Parathyroid adenoma (tissue), 2 donors: ENCODE results near the gene PRKCH.

Source experiments
- H2AFZ ChIP-seq: fragments of 300-600 bp; sonication (generic); one replicate; pipeline ENCODE4 v1.7.0; 2017; ENCODE audit warnings: antibody characterized with exemption, mild to moderate bottlenecking
- H3K27ac ChIP-seq: fragments of 300-600 bp; sonication (generic); one replicate; pipeline ENCODE4 v1.7.0; 2017
- H3K27me3 ChIP-seq: fragments of 300-600 bp; sonication (generic); one replicate; pipeline ENCODE4 v1.7.0; 2017; ENCODE audit warnings: low read length; ENCODE audit not compliant: control insufficient read depth, insufficient read depth
- H3K36me3 ChIP-seq: fragments of 300-600 bp; sonication (generic); one replicate; pipeline ENCODE4 v1.7.0; 2017; ENCODE audit warnings: low read length; ENCODE audit not compliant: control insufficient read depth, insufficient read depth
- H3K4me1 ChIP-seq: fragments of 300-600 bp; sonication (generic); one replicate; pipeline ENCODE4 v1.7.0; 2017; ENCODE audit warnings: control low read depth
- H3K4me2 ChIP-seq: fragments of 300-600 bp; sonication (generic); one replicate; pipeline ENCODE4 v1.7.0; 2017; ENCODE audit warnings: low read length
- H3K4me3 ChIP-seq: fragments of 300-600 bp; sonication (generic); one replicate; pipeline ENCODE4 v1.7.0; 2017; ENCODE audit warnings: low read depth, low read length
- H3K79me2 ChIP-seq: fragments of 300-600 bp; sonication (generic); one replicate; pipeline ENCODE4 v1.7.0; 2017; ENCODE audit warnings: control low read depth
- H3K9ac ChIP-seq: fragments of 300-600 bp; sonication (generic); one replicate; pipeline ENCODE4 v1.7.0; 2017; ENCODE audit warnings: mild to moderate bottlenecking
- H3K9me3 ChIP-seq: fragments of 300-600 bp; sonication (generic); one replicate; pipeline ENCODE4 v1.7.0; 2017; ENCODE audit warnings: low read length; ENCODE audit not compliant: control insufficient read depth
- CTCF ChIP-seq: fragments of 300-600 bp; sonication (generic); IDR thresholded peaks from one replicate; pipeline ENCODE4 v1.7.0; 2017; ENCODE audit warnings: antibody characterized with exemption, mild to moderate bottlenecking
- donor health status: primary hyperparathyroidism.

Gene PRKCH

GRCh38 chr14:61499991-61500390, 178.6 kb downstream of the PRKCH start:
- Histone ChIP-seq H3K79me2 (peaks cover 3% of the 10 kb centered on the region), H3K4me2 (no peak overlapping the region), H3K4me3 (no peak overlapping the region), H3K4me1 (peaks cover 11% of the 10 kb centered on the region), H3K9me3 (no peaks in the 10 kb centered on the region), H3K27me3 (no peaks in the 10 kb centered on the region), H3K9ac (no peak overlapping the region), H3K27ac (no peak overlapping the region), H3K36me3 (no peaks in the 10 kb centered on the region), H2AFZ (no peak overlapping the region)
- no peak for TF ChIP-seq CTCF

GRCh38 chr14:61501714-61502458, 180.5 kb downstream of the PRKCH start:
- Histone ChIP-seq H2AFZ (no peak overlapping the region), H3K4me3 (no peak overlapping the region), H3K4me2 (no peak overlapping the region), H3K9me3 (no peaks in the 10 kb centered on the region), H3K27me3 (no peaks in the 10 kb centered on the region), H3K27ac (no peak overlapping the region), H3K9ac (no peak overlapping the region), H3K36me3 (no peaks in the 10 kb centered on the region), H3K79me2 (no peaks in the 10 kb centered on the region), H3K4me1 (peaks cover 13% of the 10 kb centered on the region)
- no peak for TF ChIP-seq CTCF

GRCh38 chr14:61502459-61503093, 181.2 kb downstream of the PRKCH start:
- H3K4me3 ChIP-seq: no peak overlapping the region
- H3K9me3 ChIP-seq: no peaks in the 10 kb centered on the region
- H2AFZ ChIP-seq: no peak overlapping the region
- no peak overlapping the region for H3K4me2 ChIP-seq
- no peak overlapping the region for H3K9ac ChIP-seq
- peaks cover 13% of the 10 kb centered on the region for H3K4me1 ChIP-seq
- no peaks in the 10 kb centered on the region for H3K27me3 ChIP-seq
- no peak for TF ChIP-seq CTCF
- H3K79me2 ChIP-seq: no peaks in the 10 kb centered on the region
- no peaks in the 10 kb centered on the region for H3K36me3 ChIP-seq
- H3K27ac ChIP-seq: no peak overlapping the region

- H3K4me2 ChIP-seq: no peak overlapping the region
- H3K79me2 ChIP-seq: no peaks in the 10 kb centered on the region
- no peak overlapping the region for H3K27ac ChIP-seq
- H3K9me3 ChIP-seq: no peaks in the 10 kb centered on the region
- no peak for TF ChIP-seq CTCF
- no peaks in the 10 kb centered on the region for H3K36me3 ChIP-seq
- H3K4me1 ChIP-seq: peaks cover 10% of the 10 kb centered on the region
- no peak overlapping the region for H2AFZ ChIP-seq
- no peaks in the 10 kb centered on the region for H3K27me3 ChIP-seq
- H3K4me3 ChIP-seq: no peak overlapping the region
- H3K9ac ChIP-seq: no peak overlapping the region
Measured at GRCh38 chr14:61503167-61503801, 181.9 kb downstream of the PRKCH start.
